ENCODE data around the gene WASHC2C. TPM values are rescaled to one million over a fixed set of nuclear protein-coding genes. Genes with fewer than 3 reads are reported as not detected.
"Not testable (repeated sequence)": the region's sequence is repeated elsewhere in the genome, so short reads cannot be mapped to it uniquely, and the experiment has no call there.

Gene WASHC2C
- total RNA-seq, 4 donors from 2014 or later = 25.0 to 70.4 (median 34.3) TPM

- intact Hi-C loops (cut with DNase I; ENCODE audit: low total_unique reads) = no loop called here
- Histone ChIP-seq H3K27ac (no peak overlapping the region), H3K4me1 (no peaks in the 10 kb centered on the region), H3K36me3 (no peaks in the 10 kb centered on the region), H3K27me3 (no peaks in the 10 kb centered on the region), H3K9me3 (no peaks in the 10 kb centered on the region), H3K4me3 (no peak overlapping the region)
- no peak for DNase-seq
- TF ChIP-seq, protein P1, sequence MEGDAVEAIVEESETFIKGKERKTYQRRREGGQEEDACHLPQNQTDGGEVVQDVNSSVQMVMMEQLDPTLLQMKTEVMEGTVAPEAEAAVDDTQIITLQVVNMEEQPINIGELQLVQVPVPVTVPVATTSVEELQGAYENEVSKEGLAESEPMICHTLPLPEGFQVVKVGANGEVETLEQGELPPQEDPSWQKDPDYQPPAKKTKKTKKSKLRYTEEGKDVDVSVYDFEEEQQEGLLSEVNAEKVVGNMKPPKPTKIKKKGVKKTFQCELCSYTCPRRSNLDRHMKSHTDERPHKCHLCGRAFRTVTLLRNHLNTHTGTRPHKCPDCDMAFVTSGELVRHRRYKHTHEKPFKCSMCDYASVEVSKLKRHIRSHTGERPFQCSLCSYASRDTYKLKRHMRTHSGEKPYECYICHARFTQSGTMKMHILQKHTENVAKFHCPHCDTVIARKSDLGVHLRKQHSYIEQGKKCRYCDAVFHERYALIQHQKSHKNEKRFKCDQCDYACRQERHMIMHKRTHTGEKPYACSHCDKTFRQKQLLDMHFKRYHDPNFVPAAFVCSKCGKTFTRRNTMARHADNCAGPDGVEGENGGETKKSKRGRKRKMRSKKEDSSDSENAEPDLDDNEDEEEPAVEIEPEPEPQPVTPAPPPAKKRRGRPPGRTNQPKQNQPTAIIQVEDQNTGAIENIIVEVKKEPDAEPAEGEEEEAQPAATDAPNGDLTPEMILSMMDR (IDR thresholded peaks at IDR 0.05) = no peak
- TF ChIP-seq POLR2A (IDR thresholded peaks at IDR 0.05) = no peak
Measured at GRCh38 chr10:45811075-45811474, 84.0 kb downstream of the WASHC2C start.

- H3K4me3 ChIP-seq; H3K9me3 ChIP-seq; H3K27ac ChIP-seq; H3K4me1 ChIP-seq; DNase-seq; intact Hi-C loops (cut with DNase I; ENCODE audit: low total_unique reads); H3K27me3 ChIP-seq; H3K36me3 ChIP-seq: not testable (repeated sequence)
Measured at GRCh38 chr10:45812959-45813358, 85.9 kb downstream of the WASHC2C start.

- intact Hi-C loops (cut with DNase I; ENCODE audit: low total_unique reads); H3K36me3 ChIP-seq; H3K4me1 ChIP-seq; DNase-seq; H3K27ac ChIP-seq; H3K27me3 ChIP-seq; H3K9me3 ChIP-seq; H3K4me3 ChIP-seq: not testable (repeated sequence)
Measured at GRCh38 chr10:45814146-45814545, 87.1 kb downstream of the WASHC2C start.

GRCh38 chr10:45817130-45817859, 90.2 kb downstream of the WASHC2C start:
- DNase-seq = no peak
- no peaks in the 10 kb centered on the region for H3K9me3 ChIP-seq
- intact Hi-C loops (cut with DNase I; ENCODE audit: low total_unique reads) = no loop called here
- no peak overlapping the region for H3K27ac ChIP-seq
- no peaks in the 10 kb centered on the region for H3K27me3 ChIP-seq
- no peaks in the 10 kb centered on the region for H3K36me3 ChIP-seq
- no peak overlapping the region for H3K4me3 ChIP-seq
- no peaks in the 10 kb centered on the region for H3K4me1 ChIP-seq
- TF ChIP-seq, protein P1 (IDR thresholded peaks at IDR 0.05) = no peak
- no peak for TF ChIP-seq POLR2A (IDR thresholded peaks at IDR 0.05)

DNA sequence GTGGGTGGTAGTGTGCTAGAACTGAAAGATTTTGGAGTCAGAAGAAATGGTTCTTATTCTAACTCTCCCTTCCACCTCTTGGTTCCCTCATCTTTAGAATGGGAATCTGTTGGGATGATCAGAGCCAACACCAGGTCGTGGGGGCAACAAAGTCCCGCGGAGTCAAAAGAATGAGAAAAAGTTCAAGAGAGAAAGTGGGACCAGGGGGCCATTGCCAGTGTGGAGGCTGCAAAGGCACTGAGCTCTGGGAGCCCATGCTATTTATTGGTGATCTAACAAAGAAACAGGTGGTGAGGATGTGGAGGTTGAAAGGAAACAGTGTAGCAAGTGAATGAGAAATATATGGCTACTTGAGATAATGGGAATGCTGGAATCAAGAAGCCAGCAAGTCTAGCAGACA, 90.8 kb downstream of the WASHC2C start:
- Histone ChIP-seq H3K27me3 (no peaks in the 10 kb centered on the region), H3K4me3 (no peak overlapping the region), H3K27ac (no peak overlapping the region), H3K4me1 (no peaks in the 10 kb centered on the region), H3K36me3 (no peaks in the 10 kb centered on the region), H3K9me3 (no peaks in the 10 kb centered on the region)
- TF ChIP-seq POLR2A (IDR thresholded peaks at IDR 0.05) = no peak
- TF ChIP-seq, protein P1 (IDR thresholded peaks at IDR 0.05) = no peak
- DNase-seq = no peak
- intact Hi-C loops (cut with DNase I; ENCODE audit: low total_unique reads) = no loop called here

- TF ChIP-seq POLR2A (IDR thresholded peaks at IDR 0.05) = no peak
- TF ChIP-seq, protein P1 (IDR thresholded peaks at IDR 0.05) = no peak
- DNase-seq = no peak
Measured at GRCh38 chr10:45819552-45819951, 92.5 kb downstream of the WASHC2C start.

GRCh38 chr10:45820107-45820830, 93.2 kb downstream of the WASHC2C start:
- H3K4me3 ChIP-seq; intact Hi-C loops (cut with DNase I; ENCODE audit: low total_unique reads); H3K27me3 ChIP-seq; H3K9me3 ChIP-seq; DNase-seq; H3K27ac ChIP-seq; H3K4me1 ChIP-seq; H3K36me3 ChIP-seq: not testable (repeated sequence)

More at GRCh38 chr10:45819552-45819951, 92.5 kb downstream of the WASHC2C start:
- Histone ChIP-seq H3K4me3 (no peak overlapping the region), H3K36me3 (no peaks in the 10 kb centered on the region), H3K4me1 (no peaks in the 10 kb centered on the region), H3K27ac (no peak overlapping the region), H3K9me3 (no peaks in the 10 kb centered on the region), H3K27me3 (no peaks in the 10 kb centered on the region)
- intact Hi-C loops (cut with DNase I; ENCODE audit: low total_unique reads) = no loop called here

- DNase-seq; H3K4me1 ChIP-seq; H3K27me3 ChIP-seq; H3K27ac ChIP-seq; intact Hi-C loops (cut with DNase I; ENCODE audit: low total_unique reads); H3K9me3 ChIP-seq; H3K36me3 ChIP-seq; H3K4me3 ChIP-seq: not testable (repeated sequence)
Measured at GRCh38 chr10:45822918-45823317, 95.9 kb downstream of the WASHC2C start.

All from uterus (tissue), 4 donors.